DLD1 (cell line): Measurements from ENCODE around the gene EEF2K.

Experiments used
- in situ Hi-C: cut with HindIII; loops from 2 replicates; pipeline ENCODE4 v1.10.0; 2017; ENCODE audit warnings: low sequenced_read_pairs

The EEF2K gene

DNA sequence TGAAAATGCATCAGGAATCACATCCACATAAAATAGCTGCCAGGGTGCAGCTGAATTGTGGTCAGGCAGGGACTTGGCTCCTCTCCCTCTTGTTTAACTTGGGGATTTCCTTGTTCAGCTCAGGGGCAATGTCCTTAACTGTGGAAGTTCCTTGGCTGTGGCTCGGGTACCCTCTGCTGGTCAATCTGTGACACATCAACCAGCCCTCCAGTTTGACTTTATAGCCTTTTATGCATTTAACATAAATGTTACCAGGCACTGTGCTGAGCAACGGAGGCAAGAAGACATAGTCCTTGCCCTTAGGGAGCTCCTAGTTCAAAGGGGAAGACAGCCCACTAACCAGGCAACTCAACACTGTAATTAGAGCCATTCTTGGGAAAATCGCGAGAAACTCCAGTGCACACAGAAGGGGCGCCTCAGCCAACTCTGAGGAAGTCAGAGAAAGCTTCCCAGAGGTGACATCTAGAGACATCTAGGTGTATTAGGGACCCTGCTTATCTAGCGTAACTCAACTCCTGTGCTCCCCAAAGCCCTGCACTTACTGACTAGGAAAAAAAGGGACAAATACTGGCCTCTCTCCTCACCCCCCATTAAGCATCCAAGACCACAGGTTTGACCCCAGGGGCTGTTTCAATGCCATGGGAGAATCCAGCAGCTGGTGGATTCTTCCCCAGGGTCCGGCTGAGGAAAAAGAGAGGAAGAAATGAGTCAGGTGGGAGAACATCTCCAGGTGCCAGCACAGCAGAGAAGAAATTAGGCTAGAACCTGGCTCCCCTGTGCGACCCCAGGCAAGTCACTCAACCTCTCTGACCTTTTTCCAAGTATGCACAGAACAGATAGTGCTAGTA lies 17.3 kb upstream of the EEF2K start:
- in situ Hi-C loops: loop anchor here (25.0 kb wide), 1 partner anchor 102 kb away; the partner anchor contains the start of gene VWA3A

- in situ Hi-C loops: loop anchor here (25.0 kb wide), 1 partner anchor 102 kb away; the partner anchor contains the start of gene VWA3A
These were observed 16.5 kb upstream of the EEF2K start for GRCh38 chr16:22189473-22190080.

GRCh38 chr16:22190081-22190775 lies 15.8 kb upstream of the EEF2K start:
- in situ Hi-C loops: loop anchor here (25.0 kb wide), 1 partner anchor 103 kb away; the partner anchor contains the start of gene VWA3A

DNA sequence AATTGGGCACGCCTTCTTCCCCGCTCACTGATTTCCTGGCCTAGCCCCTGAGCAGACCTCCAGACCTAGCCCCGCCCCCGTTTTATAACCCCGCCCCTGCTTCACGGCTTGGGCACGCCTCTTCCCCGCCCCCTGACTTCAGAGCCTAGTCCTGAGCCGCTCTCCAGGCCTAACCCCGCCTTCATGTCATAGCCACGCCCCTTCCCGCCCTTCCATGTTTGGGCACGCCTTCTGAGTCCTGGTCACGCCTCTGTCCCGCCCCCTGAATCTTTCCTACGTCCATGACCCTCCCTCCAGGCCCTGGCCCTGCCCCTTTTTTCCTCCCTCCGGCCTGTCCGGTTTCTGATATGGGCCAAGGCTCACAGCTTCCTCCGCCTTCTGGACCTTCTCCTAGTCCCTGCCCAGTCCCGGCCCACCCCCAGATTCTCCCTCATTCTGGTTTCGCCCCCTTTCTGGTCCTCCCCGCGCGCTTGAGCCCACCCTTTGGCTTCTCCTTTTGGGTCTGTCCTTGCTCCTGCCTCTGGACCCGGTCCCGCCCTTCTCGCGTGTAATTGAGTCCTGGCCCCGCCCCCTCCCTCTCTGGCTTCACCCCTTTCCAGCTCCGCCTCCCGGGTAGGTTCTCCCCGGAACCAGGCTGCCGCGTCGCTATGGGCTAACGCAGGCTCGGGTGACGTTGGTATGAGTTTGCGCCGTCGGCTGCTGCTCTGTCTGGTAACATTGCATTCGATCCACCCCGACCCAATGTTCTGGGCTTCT lies 15.1 kb upstream of the EEF2K start:
- in situ Hi-C loops: loop anchor here (25.0 kb wide), 1 partner anchor 104 kb away; the partner anchor contains the start of gene VWA3A

- in situ Hi-C loops: loop anchor here (25.0 kb wide), 1 partner anchor 104 kb away; the partner anchor contains the start of gene VWA3A
These were observed 14.4 kb upstream of the EEF2K start for GRCh38 chr16:22191532-22192260.

DNA sequence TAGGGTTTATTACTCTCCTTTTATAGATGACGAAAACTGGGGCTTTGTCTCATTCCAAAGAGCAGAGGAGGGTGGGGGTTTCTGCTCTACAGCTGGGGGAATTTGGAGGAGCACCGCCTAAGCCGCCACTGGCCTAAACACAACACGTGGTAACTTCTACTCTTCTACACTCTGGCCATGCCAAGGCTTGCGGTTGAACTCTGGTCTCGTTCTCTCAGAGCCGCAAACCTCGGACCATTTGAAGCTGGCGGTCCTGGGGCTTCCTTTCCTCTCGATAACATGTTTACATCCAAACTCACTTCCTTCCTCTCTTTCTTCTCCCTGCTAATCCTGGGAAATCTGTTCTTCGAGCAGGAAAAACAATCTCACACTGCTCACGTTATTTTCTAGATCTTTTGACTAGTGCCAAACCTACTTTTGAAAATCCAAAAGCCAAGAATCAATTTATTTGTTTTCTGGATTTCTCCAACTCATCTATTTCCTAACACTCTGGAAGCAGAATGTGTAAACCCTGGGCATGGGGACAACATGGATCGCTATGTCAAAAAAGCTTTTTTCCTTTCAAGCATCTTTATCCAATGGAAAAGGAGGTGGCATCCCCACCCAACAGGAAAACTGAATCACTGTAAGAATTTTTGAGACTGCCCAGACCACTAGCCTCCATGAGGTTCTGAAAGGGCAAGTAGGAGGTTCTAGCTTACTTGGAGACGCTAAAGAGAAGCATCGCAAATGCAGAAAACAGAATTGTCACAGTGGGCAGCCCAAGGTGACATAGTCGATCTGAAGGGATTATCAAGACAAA lies 13.6 kb upstream of the EEF2K start:
- in situ Hi-C loops: loop anchor here (25.0 kb wide), 1 partner anchor 105 kb away; the partner anchor contains the start of gene VWA3A

- in situ Hi-C loops: loop anchor here (25.0 kb wide), 1 partner anchor 106 kb away; the partner anchor contains the start of gene VWA3A
These were observed 13.0 kb upstream of the EEF2K start for GRCh38 chr16:22193063-22193411.

DNA sequence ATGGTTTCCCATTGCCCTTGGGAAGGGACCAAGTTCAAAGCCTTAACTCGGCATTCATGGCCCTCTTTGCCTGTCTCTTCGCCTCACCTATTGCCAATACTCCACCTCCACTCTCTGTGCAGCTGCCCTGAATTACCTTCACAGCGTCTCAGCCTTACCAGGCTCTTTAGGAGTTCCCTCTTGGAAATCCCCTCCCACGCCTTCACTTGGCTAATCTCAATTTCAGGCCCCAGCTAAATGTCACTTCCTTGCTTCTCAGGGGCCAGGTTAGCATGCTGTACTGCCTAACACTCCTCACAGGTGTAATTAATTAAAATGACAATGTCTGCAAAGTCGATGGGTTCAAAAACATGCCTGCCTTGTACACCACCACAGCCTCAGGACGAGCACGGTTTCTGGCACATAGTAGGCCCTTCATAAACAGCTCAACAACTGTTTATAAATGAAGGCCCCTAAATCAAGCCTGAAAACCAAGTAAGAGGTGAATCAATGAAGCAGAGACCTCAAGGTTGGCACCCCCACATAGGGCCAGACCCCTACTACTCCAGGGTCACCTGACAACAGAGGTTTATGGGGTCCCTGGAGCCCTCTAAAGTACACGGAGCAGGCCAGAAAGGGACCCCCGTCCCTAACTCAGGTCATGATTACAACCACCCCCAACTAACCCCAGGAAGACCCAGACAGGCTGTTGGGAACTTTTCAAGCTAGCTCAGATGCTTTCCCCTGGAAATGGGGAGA lies 11.2 kb upstream of the EEF2K start:
- in situ Hi-C loops: loop anchor here (25.0 kb wide), 1 partner anchor 108 kb away; the partner anchor contains the start of gene VWA3A

DNA sequence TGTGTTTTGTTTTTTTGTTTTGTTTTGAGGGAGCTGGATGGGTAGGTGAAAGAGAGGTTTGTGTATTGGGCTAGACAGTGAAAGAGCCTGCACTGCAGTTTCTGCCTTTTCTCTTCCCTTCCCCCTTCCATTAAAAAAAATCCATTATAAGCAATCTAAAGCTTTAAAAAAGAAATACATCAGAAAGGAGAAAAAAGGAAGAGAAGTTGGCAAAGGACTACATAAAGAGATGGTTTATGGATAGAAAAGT lies 10.7 kb upstream of the EEF2K start:
- in situ Hi-C loops: loop anchor here (25.0 kb wide), 1 partner anchor 108 kb away; the partner anchor contains the start of gene VWA3A

DNA sequence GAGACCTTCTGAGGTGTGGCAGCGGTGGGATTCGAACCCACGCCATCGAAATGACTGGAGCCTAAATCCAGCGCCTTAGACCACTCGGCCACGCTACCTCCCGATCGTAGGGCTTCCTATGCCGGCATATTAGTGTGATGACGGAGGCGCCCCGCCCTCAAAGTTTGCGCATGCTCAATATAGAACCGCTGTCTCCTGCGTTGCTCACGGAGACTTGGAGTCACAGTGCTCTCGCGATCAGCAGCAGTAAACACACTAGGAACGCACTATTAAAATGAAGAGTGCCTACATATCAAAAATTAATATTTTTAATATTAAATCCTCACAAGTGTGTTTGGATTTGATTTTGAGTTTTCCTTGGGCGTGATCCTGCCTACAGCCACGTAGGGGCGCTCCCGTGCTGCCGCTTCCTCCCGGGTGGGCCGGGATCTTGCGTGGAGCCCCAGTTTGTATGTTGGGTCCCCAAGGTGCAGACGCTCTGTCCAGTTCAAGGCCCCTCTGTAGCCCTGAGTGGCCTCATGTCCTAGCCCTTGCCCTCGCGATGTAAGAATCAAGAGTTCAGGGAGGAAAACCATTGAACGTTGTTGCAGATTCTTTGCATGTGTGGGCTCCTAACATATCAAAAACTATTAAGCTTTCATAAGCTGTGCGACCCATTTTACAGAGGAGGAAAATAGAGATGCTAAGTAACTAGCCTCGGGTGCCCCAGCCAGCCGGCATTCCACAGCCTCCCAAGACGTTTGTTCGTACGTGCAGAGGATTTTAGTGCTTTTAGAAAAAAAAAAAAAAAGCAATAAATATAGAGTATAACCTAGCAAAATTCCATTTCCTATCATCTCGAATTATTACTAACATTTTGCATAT lies 10.2 kb upstream of the EEF2K start:
- in situ Hi-C loops: loop anchor here (25.0 kb wide), 1 partner anchor 109 kb away; the partner anchor contains the start of gene VWA3A

DNA sequence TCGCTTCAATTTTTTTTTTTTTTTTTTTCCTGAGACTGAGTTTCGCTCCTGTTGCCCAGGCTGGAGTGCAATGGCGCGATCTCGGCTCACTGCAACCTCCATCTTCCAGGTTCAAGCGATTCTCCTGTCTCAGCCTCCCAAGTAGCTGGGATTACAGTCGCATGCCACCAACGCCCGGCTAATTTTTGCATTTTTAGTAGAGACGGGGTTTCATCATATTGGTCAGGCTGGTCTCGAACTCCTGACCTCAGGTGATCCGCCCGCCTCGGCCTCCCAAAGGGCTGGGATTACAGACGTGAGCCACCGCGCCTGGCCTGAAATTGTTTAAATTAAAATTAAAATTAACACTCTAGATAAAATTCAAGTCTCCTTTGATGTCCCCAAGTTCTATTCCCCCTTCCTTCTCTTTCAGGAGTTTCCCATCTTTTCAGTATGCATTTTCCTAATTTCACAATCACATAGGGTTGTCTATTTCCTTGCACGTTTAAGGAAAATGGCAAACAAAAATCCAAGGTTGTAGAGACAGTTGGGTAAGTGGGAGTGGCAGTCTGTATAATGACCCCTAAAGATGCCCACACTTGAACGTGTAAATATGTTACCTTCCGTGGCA lies 9.4 kb upstream of the EEF2K start:
- in situ Hi-C loops: loop anchor here (25.0 kb wide), 1 partner anchor 109 kb away; the partner anchor contains the start of gene VWA3A

DNA sequence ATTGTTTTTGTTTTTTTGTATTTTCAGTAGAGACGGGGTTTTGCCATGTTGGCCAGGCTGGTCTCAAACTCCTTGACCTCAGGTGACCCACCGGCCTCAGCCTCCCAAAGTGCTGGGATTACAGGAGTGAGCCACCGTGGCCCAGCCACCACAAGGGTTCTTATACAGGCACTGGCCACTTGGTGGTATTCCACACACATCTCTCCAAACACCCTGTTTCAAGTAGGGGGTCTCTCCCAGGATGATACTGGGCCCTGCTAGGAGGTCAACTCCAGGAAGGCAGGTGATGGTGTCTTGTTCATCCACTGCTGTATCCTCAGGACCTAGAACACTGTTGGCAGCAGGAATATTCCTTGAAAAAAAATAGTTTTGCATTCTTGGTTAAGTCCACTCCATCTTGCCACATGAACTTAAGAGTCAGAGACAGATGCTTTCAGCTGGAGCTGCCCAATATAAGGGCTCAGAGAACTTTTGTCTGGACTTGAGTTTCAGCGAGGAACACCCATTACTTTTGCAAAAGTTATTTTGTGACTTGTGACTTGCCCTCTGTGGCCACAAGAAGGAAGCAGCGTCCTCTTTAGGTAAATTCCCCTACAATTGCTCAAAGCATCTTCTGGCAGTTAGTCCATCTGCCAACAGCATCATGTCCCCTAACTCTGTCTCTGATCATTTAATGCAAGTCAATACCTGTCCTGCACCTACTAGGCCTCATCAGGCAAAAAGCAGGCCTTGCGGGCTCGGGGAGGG lies 7.4 kb upstream of the EEF2K start:
- in situ Hi-C loops: loop anchor here (25.0 kb wide), 1 partner anchor 111 kb away; the partner anchor contains the start of gene VWA3A

DNA sequence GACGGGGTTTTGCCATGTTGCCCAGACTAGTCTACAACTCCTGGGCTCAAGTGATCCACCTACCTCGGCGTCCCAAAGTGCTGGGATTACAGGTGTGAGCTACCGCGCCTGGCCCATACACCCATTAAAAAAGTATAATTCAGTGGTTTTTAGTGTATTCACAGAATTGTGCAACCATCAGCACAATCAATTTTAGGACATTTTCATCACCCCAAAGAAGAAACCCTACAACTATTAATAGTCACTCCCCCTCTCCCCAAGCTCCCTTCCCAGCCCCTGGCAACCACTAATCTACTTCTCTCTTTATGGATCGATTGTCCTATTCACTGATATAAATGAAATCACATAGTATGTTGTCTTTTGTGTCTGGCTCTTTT lies 3.8 kb upstream of the EEF2K start:
- in situ Hi-C loops: no loop called here

DNA sequence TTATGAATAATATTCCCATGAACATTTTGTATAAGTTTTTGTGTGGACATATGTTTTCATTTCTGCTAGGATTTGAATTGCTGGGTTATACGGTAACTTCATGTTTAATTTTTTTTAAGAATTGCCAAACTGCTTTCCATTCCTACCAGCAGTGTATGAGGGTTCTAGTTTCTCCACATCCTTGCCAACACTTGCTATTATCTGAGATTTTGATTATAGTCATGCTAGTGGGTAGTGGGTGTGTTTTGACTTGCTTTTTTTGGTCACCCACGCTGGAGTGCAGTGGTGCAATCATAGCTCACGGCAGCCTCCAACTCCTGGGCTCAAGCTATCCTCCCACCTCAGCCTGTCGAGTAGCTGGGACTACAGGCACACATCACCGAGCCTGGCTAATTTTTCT lies 3.0 kb upstream of the EEF2K start:
- in situ Hi-C loops: no loop called here

- in situ Hi-C loops: no loop called here
These were observed 1.9 kb upstream of the EEF2K start for GRCh38 chr16:22204091-22204655.

DNA sequence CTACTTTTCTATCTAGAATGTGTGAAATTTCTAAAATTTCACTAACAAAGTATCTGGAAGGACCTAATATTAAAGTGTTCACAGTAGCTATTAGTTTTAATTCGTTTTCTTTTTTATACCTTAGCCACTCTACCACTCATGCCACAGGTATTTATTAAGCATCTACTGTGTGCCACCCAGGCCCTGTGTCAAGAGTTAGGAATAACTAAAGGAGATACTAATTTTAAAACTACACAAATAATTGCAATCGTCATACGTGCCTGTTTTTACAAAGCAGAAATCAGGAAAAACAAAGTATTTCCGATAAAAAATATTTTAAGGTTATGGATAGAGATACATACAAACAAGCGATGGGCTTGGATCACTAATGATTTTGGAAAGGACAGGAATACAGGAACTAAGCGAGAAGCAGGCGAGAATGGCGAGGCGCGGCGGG lies 483 bp upstream of the EEF2K start:
- in situ Hi-C loops: no loop called here
